HepG2 (cell line): ENCODE results near the gene SND1. TPM values are rescaled to one million over a fixed set of nuclear protein-coding genes. Genes with fewer than 3 reads are reported as not detected.

Experiments used
- ETV6 ChIP-seq: sonication (generic); formaldehyde crosslinking; conservative IDR thresholded peaks from 2 replicates; pipeline ENCODE4 v1.4.0; 2020; ENCODE audit warnings: missing genetic modification reagents
- KDM5B ChIP-seq: sonication (generic); formaldehyde crosslinking; IDR thresholded peaks from 2 replicates; pipeline ENCODE4 v1.4.0; 2020; ENCODE audit warnings: missing genetic modification reagents, mild to moderate bottlenecking, borderline replicate concordance
- MXD3 ChIP-seq: IDR thresholded peaks from 2 replicates; pipeline ENCODE4 v1.6.1; 2016; ENCODE audit warnings: mild to moderate bottlenecking, missing biosample characterization, missing genetic modification reagents
- MXI1 ChIP-seq: IDR thresholded peaks from 3 replicates; pipeline ENCODE4 v1.6.1; 2012; ENCODE audit warnings: low read depth, low read length, inconsistent platforms, borderline replicate concordance
- PHB2 ChIP-seq: fragments of 450-650 bp; IDR thresholded peaks from 2 replicates; pipeline ENCODE4 v1.6.1; 2018; ENCODE audit not compliant: partially characterized antibody
- REXO4 ChIP-seq: sonication (generic); formaldehyde crosslinking; IDR thresholded peaks from 2 replicates; pipeline ENCODE4 v1.8.0; 2022; ENCODE audit warnings: missing genetic modification reagents, mild to moderate bottlenecking, borderline replicate concordance
- RXRA ChIP-seq: sonication (generic); formaldehyde crosslinking; IDR thresholded peaks from 2 replicates; pipeline ENCODE4 v1.5.1; 2020; ENCODE audit warnings: missing genetic modification reagents
- SALL1 ChIP-seq: sonication (generic); formaldehyde crosslinking; IDR thresholded peaks from 2 replicates; pipeline ENCODE4 v1.8.0; 2022; ENCODE audit warnings: mild to moderate bottlenecking, missing genetic modification reagents
- SAP130 ChIP-seq: IDR thresholded peaks from 2 replicates; pipeline ENCODE4 v1.6.1; 2016; ENCODE audit warnings: low read depth
- SOX13 ChIP-seq, 3 experiments: fragments of 450-650 bp in 1 of 3; sonication (generic) in 1 of 3; formaldehyde crosslinking in 1 of 3; IDR thresholded peaks in 2 of 3; conservative IDR thresholded peaks in 1 of 3; 2 replicates each; pipeline versions ENCODE4 v1.5.0 to v1.6.1; 2016 to 2020; ENCODE audit warnings: antibody characterized with exemption in 1 of 3, mild to moderate bottlenecking in 1 of 3, missing compliant biosample characterization in 1 of 3, missing genetic modification reagents in 1 of 3, moderate library complexity in 1 of 3
- TBX3 ChIP-seq: fragments of 450-650 bp; IDR thresholded peaks from 2 replicates; pipeline ENCODE4 v1.6.1; 2017; ENCODE audit warnings: antibody characterized with exemption, mild to moderate bottlenecking, inconsistent platforms, borderline replicate concordance
- TFDP1 ChIP-seq: IDR thresholded peaks from 2 replicates; pipeline ENCODE4 v1.6.1; 2016; ENCODE audit warnings: missing compliant biosample characterization, missing genetic modification reagents, borderline replicate concordance
- TFE3 ChIP-seq: IDR thresholded peaks from 2 replicates; pipeline ENCODE4 v1.6.1; 2016
- ZBED4 ChIP-seq: sonication (generic); formaldehyde crosslinking; IDR thresholded peaks from 2 replicates; pipeline ENCODE4 v1.4.0; 2020; ENCODE audit warnings: missing genetic modification reagents, borderline replicate concordance
- ZFP62 ChIP-seq: sonication (generic); formaldehyde crosslinking; IDR thresholded peaks from 2 replicates; pipeline ENCODE4 v1.4.0; 2020; ENCODE audit warnings: missing genetic modification reagents
- ZNF136 ChIP-seq: sonication (generic); formaldehyde crosslinking; IDR thresholded peaks from 2 replicates; pipeline ENCODE4 v1.8.1; 2022; ENCODE audit warnings: low read depth, mild to moderate bottlenecking, moderate library complexity, missing genetic modification reagents
- ZNF24 ChIP-seq: fragments of 450-650 bp; IDR thresholded peaks from 2 replicates; pipeline ENCODE4 v1.6.1; 2017; ENCODE audit warnings: antibody characterized with exemption, mild to moderate bottlenecking
- ZNF652 ChIP-seq: IDR thresholded peaks from 2 replicates; pipeline ENCODE4 v1.6.1; 2016; ENCODE audit warnings: low read depth, borderline replicate concordance
- ZNF691 ChIP-seq: sonication (generic); formaldehyde crosslinking; IDR thresholded peaks from 2 replicates; pipeline ENCODE4 v1.4.0; 2020; ENCODE audit warnings: missing genetic modification reagents, low read depth, mild to moderate bottlenecking, borderline replicate concordance
- ZNF777 ChIP-seq: sonication (generic); formaldehyde crosslinking; IDR thresholded peaks from 2 replicates; pipeline ENCODE4 v1.4.0; 2020; ENCODE audit warnings: missing genetic modification reagents
- polyA plus RNA-seq, 8 experiments: library from polyadenylated mRNA; depleted of rRNA in 3 of 8; stranded (reverse) in 7 of 8; unstranded in 1 of 8; fragments of >200 nt; fragmentation: Illumina TruSeq in 4 of 8; extraction: Trizol in 4 of 8; gene quantifications; 2 replicates each; pipeline versions ENCODE4 v1.2.1 to v1.2.3, GENCODE V29; 2011 to 2016; ENCODE audit warnings: low read depth in 4 of 8, missing spikeins in 1 of 8, mixed read lengths in 1 of 8; ENCODE audit not compliant: insufficient read depth in 1 of 8
- total RNA-seq, 5 experiments: library from RNA; depleted of rRNA; stranded (reverse); fragments of >200 nt; fragmentation: Illumina TruSeq; extraction: Trizol; gene quantifications; 2 replicates each; pipeline ENCODE4 v1.2.3, GENCODE V29; 2016; ENCODE audit warnings: low read depth in 1 of 5
- TF ChIP-seq, protein P1 (sequence below): sonication (generic); formaldehyde crosslinking; IDR thresholded peaks from 2 replicates; pipeline ENCODE4 v1.5.0; 2020; ENCODE audit warnings: missing genetic modification reagents

Gene SND1
- total and polyA plus RNA-seq, 2 of the 13 experiments (the other 11 are each of a cell fraction or from before 2014, with no cell fraction given), result 110 to 182 TPM

DNA sequence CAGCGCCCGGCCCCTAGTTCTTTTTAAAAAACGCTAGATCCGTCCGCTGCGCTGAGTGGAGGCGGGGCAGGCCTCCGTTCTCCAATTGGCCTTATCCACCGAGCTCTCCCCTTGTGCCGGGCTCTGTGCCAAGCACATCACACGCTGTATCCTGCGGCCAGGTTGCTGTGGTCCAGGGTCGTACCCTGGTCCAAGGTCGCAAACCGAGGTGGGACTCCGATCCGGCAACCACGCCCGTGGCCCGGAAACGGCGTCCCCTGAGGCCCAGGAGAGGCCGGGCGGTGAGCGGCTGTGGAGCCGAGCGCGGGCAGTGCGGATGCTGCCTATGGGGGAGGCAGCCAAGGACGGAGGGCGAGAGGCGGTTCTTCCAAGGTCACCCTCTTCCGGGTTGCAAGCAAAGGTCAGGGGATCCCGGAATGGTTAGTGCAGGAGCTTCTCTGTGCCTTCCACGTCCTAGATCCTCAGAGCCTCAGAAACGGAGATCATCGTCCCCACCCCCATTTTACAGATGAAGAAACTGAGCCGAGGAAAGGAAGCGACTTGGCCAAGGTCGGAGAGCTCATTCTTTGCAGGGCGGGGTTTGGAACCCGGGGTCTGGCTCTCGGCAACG lies 451.6 kb downstream of the SND1 start (continued):
- TF ChIP-seq ZBED4 (CRISPR knock-in tag), result peak; percentile 74; the same call in 1 of the 2 replicates
- no peak; the same call in 1 of the 2 replicates for TF ChIP-seq TBX3
- 0 out of 2 replicates have a peak, but pooled peaks have one; percentile 64 for TF ChIP-seq ZNF691
- TF ChIP-seq, protein P1, sequence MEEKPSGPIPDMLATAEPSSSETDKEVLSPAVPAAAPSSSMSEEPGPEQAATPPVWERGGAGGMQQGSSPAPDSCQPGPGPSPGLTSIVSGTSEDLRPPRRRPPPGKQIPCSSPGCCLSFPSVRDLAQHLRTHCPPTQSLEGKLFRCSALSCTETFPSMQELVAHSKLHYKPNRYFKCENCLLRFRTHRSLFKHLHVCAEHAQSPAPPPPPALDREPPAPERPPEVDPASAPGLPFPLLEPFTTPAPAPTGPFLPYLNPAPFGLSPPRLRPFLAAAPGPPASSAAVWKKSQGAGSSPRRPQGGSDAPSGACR (CRISPR knock-in tag), result no peak; the same call in 1 of the 2 replicates
- no peak for TF ChIP-seq ZNF652
- TF ChIP-seq TFDP1 (CRISPR knock-in tag), result peak; percentile 54; the same call in 1 of the 2 replicates
- TF ChIP-seq SALL1, result peak; percentile 90
- no peak for TF ChIP-seq MXD3 (CRISPR knock-in tag)
- TF ChIP-seq ZFP62, result no peak
- peak; percentile 70 for TF ChIP-seq SAP130 (CRISPR knock-in tag)
- TF ChIP-seq ETV6, result peak; percentile 85
- peak; percentile 91 for TF ChIP-seq RXRA (CRISPR knock-in tag)
- no peak for TF ChIP-seq PHB2
- TF ChIP-seq SOX13 (IDR thresholded peaks at IDR 0.05), result no peak
- TF ChIP-seq SOX13 (CRISPR knock-in tag; conservative IDR thresholded peaks at IDR 0.05 in 1 of 2, IDR thresholded peaks at IDR 0.05 in 1 of 2), result peak in 1 of 2 experiments; percentile 70; a peak in 1 of 4 replicates
- no peak for TF ChIP-seq ZNF777 (CRISPR knock-in tag)
- peak; percentile 13; the same call in 1 of the 3 replicates for TF ChIP-seq MXI1
- peak; percentile 57; the same call in 1 of the 2 replicates for TF ChIP-seq TFE3 (CRISPR knock-in tag)
- TF ChIP-seq REXO4 (CRISPR knock-in tag), result no peak
- no peak for TF ChIP-seq ZNF24
- TF ChIP-seq KDM5B, result peak; percentile 85; the same call in 1 of the 2 replicates
- TF ChIP-seq ZNF136 (CRISPR knock-in tag), result 0 out of 2 replicates have a peak, but pooled peaks have one; percentile 62
